LNCAP (cell line): ENCODE results near the gene MYCBP2.

ENCODE experiments used
- TF ChIP-seq, protein P1 (sequence below): fragments of 450-650 bp; IDR thresholded peaks from 2 replicates; pipeline ENCODE4 v1.5.1; 2017; ENCODE audit warnings: mild to moderate bottlenecking

MYCBP2 gene

DNA sequence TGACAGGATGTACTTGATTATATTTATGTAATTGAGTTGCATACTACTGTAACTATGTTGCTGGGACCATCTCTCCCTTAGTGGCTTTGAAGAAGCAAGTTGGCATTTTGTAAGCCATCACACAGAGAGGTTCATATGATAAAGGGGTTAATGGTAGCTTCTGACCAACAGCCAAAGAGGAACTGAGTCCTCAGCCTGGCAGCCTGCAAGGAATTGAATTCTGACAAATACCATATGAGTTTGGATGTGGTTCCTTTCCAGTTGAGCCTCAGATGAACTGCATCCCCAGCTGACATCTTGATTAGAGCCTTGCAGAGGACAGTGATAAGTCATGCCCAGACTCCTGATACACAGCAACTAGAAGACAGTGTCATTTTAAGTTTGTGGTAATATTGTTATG is 8.6 kb upstream of the MYCBP2 start:
- TF ChIP-seq, protein P1, sequence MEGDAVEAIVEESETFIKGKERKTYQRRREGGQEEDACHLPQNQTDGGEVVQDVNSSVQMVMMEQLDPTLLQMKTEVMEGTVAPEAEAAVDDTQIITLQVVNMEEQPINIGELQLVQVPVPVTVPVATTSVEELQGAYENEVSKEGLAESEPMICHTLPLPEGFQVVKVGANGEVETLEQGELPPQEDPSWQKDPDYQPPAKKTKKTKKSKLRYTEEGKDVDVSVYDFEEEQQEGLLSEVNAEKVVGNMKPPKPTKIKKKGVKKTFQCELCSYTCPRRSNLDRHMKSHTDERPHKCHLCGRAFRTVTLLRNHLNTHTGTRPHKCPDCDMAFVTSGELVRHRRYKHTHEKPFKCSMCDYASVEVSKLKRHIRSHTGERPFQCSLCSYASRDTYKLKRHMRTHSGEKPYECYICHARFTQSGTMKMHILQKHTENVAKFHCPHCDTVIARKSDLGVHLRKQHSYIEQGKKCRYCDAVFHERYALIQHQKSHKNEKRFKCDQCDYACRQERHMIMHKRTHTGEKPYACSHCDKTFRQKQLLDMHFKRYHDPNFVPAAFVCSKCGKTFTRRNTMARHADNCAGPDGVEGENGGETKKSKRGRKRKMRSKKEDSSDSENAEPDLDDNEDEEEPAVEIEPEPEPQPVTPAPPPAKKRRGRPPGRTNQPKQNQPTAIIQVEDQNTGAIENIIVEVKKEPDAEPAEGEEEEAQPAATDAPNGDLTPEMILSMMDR, result no peak

DNA sequence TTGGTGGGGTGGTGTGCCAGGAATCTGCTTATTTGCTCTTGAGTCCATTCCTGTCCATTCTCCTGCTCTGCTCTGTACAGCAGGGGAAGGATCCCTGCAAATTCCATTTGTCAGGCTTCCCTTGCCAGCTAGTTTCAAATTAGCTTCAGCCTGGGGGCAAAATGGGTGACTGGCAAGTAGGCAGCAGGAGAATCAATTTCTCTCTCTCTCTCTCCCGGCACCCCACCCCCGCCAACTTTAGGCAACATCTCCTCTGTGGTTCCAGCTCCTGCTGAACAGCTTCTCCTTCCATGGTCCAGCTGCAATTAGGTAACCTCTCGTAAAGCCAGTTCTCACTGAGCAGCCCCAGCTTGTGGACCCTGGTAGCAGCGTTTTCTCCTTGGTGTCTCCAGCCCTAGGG is 6.7 kb upstream of the MYCBP2 start:
- TF ChIP-seq, protein P1, result no peak

DNA sequence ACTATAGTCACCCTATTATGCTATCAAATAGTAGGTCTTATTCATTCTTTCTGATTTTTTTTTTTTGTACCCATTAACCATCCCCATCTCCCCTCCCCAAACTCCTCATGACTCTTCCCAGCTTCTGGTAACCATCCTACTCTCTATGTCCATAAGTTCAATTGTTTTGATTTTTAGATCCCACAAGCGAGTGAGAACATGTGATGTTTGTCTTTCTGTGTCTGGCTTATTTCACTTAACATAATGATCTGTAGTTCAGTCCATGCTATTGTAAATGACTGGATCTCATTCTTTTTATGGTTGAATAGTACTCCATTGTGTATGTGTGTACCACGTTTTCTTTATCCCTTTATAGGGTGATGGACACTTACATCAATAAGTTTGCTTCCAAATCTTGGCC is 4.5 kb upstream of the MYCBP2 start:
- TF ChIP-seq, protein P1, result no peak

DNA sequence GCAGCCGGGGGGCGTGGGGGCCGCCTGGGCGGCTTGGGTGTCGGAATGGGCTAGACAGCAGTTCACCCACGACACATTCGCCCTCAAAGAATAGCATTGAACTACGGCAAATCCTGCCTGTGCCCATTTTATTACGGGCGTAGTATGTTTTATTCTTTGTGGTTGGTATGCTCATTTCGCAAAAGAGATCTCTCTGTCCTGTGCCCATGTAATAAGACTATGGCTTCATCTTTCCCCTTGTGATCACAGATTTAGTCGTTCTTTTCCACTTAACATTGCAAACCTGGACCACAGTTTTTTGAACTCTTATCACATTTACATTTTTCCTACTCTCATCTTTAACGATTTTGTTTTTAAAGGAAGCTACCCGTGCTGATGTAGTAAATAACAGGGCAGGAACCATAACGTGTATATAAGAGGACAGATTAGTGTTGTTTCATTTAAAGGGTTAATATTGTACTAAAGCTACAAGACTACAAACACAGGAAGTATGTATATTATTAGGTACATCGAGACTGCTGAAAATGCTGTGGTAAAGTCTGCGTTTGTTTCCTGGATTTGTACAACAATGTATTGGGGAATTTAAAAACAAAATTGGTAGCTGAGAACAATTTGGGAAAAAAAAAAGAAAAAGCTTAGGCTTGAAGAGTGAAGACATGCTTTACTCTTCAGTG is 3.2 kb upstream of the MYCBP2 start:
- TF ChIP-seq, protein P1, result no peak

DNA sequence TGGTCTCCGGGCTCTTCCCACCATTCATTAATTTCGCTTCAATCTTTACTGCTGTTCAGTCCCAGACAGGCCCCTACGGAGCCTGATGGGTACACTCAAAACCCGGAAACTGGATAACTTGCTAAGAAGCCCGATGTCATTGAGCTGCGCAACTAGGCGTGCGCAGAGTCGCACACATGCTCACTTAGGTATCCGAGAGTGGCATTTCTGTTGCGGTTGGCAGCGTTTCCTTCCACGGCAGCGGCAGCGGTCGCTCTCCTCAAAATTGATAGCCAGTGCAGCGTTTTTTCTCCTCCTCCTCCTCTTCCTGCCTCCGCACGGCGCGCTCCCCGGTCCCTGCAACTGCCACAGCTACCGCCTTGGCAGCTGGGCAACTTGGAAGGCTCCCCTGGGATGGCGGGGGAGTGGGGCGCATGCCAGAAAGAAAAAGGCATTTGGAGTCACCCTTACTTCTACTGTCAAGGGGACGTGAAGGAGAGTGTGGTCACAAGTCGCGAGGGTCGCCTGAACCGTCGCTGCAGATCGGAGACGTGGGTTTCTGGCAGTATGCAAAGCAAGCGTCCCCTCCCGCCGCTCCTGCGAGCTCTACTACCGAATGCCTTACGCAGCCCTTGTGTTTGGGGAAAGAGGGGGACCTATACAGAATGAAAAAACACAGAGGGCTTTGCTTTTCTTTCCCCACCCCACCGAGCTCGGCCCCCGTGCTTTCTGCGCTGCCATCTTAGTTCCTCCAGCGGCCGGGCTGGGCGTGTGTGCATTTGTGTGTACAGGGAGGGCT is 2.4 kb upstream of the MYCBP2 start:
- TF ChIP-seq, protein P1, result no peak

- TF ChIP-seq, protein P1, result no peak
Observed at GRCh38 chr13:77328819-77329132, 1.9 kb upstream of the MYCBP2 start.

- TF ChIP-seq, protein P1, result no peak
Observed at GRCh38 chr13:77325371-77325980, 1.4 kb downstream of the MYCBP2 start.
